Neural progenitor cell (in vitro differentiated cells): ENCODE data around the gene SATB1.

Experiments used
- CTCF ChIP-seq: fragments of 200-600 bp; sonication (generic); IDR thresholded peaks from 2 replicates; pipeline ENCODE4 v1.5.1; 2017; ENCODE audit warnings: antibody characterized with exemption, mild to moderate bottlenecking
- EZH2 ChIP-seq: fragments of 200-600 bp; sonication (generic); IDR thresholded peaks from 2 replicates; pipeline ENCODE4 v1.6.1; 2017; ENCODE audit warnings: antibody characterized with exemption, mild to moderate bottlenecking, moderate library complexity
- EZH2phosphoT487 ChIP-seq: fragments of 200-600 bp; sonication (generic); IDR thresholded peaks from 2 replicates; pipeline ENCODE4 v1.6.1; 2017; ENCODE audit warnings: antibody characterized with exemption

- no peak for TF ChIP-seq CTCF
- no peak for TF ChIP-seq EZH2phosphoT487
- no peak for TF ChIP-seq EZH2
Observed at GRCh38 chr3:18382760-18383369, 42.3 kb downstream of the SATB1 start.
